HG02763 (cell line): ENCODE measurements around the gene GRIK4.
"Not testable (repeated sequence)": the region's sequence is repeated elsewhere in the genome, so short reads cannot be mapped to it uniquely, and the experiment has no call there.

Experiments
- ATAC-seq: cut with Tn5 transposase; IDR thresholded peaks from one replicate; pipeline ENCODE4 v1.9.1; 2021; ENCODE audit warnings: mild to moderate bottlenecking, moderate library complexity; ENCODE audit not compliant: unreplicated experiment

The GRIK4 gene

DNA sequence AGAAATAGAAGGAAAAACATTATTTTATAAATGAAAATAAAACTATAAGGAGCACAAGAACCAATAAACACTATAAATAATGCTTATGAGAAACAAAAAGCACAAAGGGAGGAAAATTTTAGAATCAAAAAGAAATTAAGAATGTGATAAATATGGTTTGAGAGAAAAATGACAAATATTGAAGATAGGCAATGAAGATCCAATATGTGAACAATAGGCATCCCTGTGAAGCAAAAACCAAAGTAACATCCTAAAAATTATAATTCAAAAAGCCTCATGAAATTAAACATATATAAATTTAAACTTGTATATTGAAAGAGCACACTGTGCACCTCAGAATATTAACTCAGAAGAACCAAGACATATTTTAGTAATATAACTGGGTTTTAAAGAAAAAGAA, 216.2 kb downstream of the GRIK4 start:
- no peak for ATAC-seq

DNA sequence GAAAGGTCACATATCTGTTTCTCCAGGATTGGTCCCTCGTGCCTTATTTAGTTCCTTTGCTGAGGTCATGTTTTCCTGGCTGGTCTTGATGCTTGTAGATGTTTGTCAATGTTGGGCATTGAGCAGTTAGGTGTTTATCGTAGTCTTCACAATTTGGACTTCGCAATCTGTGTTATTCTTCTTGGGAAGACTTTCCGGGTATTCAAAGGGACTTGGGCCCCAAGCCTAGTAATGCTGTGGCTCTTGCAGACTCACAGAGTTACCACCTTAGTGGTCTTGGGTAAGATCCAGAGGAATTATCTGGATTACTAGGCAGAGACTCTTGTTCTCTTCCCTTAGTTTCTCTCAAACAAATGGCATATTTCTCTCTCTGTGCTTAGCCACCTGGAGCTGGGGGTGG, 223.5 kb downstream of the GRIK4 start:
- ATAC-seq, result no peak

DNA sequence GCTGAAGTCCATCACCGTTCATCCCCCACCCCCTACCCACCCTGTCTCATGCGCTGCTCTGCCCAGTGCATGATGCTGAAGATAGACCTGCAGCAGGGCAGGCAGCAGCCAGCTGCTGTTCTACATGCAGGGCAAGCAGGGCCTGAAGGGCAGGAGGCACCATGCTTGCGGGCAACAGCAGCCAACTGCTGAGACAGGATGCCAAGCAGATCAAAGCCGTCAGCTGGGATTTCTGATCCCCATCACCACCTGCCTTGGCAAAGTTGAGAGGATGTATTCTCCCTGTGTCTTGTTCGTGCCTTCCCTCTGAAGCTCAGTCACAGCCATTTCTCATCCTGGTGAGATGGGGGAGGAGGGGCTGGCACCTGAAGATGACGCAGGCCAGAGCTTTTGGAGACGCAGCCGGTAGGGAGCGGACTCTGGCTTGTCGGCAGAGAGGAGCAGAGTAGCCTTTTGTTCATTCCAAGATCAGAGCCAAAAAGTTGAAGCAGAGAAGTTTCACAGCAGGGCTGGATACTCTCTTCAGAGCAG, 227.0 kb downstream of the GRIK4 start:
- no peak for ATAC-seq

DNA sequence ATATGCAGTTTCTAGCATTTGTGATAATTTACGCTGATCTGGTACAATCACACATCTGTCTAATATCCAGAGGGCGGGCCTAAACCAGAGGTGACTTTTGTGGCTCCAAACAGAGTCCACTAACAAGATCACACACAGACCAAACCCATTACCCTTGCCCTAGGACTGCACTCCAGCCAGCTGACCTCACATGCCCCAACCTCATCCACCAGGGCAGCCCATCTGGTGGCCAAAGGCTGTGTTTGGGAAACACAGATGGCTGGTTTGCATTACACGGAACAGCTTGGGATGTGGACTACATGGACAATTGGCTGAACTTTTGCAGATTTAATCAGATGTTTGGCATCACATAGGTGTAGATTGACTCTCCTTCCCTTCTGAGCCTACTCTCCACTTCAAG, 228.2 kb downstream of the GRIK4 start:
- ATAC-seq, result no peak

DNA sequence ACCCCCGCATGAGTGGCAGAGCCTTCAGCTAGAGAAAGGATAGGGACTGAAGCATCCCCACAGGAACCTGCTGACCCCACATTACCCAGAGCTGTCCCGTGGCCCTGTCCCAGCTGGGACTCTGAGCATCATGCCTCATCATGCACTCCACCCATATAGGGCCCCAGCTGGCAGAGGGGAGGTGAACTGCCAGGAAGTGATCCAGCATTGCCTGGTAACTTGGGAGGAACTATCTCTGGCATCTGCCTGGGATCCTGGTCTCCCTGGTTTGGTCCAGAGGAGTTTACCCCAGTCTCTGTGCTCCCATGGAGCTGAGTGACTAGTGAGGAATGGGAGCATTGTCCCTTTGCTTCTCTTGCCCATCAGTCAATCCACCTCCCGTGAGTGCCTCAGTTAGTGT, 228.8 kb downstream of the GRIK4 start:
- ATAC-seq, result no peak

DNA sequence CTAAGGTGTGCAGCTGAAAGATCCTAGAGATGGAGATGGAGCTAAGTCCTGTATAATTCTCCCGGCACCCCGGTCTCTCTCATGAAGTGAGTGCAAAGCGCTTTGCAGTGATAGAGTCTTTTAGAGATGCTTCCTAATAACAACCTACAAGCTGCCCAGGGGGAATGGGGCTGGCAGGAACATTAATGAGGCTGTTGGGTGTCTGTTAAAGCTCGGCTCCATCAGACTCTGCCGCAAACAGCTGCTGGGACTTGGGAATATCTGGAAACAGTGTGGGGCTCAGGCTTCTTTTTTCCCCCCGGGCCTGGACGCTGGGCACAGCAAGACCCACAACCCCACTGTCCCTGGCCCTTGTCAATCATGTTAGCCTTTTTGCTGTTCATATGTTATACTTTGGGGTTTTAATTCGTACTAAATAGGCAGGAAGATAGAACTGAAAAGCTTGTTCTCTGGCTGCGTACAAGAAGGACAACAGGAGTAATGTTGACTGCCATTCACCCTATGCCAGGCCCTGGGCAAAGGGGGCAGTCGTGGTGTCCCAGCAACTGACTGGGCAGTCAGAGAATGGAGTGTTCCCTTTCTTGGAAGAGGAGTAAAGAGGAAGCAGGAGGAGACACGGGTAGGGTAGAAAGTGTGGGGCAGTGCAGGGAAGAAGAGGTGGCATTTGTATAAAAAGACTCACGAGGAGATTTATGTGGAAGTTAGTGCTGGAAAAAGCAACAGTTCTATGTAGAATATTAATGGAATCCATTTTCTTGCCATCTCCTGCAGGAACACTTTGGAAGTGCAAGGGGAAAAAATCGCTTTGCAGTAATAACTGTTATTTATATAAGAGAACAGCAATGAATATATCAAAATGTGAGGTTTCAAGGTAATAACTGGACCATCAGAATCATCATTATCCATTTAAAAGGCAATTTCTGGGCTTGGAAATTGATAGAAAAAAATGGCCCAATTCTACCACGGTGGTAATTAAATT, 232.8 kb downstream of the GRIK4 start:
- ATAC-seq, result no peak

DNA sequence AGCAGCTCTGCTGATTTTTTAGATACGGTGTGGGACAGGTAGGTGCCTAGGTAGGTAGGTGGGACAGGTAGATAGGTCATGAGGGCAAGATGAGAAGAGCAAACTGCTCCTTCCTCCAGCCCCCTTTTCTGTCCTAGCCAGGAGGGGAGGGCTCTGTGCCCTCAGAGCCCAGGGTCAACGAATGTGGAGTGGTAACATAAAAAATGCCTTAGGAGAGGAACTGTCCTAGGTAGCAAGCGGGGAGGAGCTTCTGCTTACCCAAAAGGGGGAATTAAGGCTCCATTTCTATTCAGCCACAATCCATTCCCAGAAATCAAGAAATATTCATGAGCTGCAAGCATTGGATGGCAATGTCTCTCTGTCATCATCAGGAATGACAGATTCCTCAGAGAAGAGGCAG, 234.8 kb downstream of the GRIK4 start:
- ATAC-seq, result no peak

DNA sequence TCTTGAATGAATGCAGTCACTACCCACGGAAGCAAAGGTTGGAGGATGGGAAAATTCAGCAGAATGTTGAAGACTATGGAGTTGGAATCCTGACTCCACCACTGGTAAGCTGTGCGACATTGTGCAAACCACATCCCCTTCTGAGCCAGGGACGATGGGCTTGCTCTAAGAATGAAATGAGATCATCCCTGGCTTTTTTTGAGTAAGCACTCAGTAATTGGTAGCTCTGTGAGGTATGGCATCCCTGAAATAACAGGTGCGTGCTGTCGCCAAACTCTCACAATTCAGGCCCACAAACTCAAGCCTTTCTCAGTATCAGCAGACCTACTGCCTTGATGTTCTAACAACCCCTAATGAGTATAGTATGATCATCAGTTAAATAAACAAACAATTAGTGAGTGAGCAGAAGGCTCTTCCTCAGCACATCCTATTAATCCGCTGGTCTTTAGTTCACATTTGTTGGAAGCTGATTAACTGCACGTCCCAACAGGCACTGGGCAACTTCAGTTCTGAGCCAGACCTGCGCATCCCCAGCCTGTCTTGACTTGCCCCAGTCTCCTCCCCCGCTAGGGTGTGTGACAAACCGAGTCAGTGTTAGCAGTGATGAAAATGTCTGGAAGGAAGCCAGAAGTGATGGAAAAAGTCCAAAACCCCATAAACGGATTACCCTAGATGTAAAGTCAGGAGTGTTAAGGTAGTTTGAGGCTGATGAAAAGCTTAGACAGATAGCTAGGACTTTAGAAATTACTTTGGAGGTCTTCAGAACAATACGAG, 235.5 kb downstream of the GRIK4 start:
- ATAC-seq, result no peak

DNA sequence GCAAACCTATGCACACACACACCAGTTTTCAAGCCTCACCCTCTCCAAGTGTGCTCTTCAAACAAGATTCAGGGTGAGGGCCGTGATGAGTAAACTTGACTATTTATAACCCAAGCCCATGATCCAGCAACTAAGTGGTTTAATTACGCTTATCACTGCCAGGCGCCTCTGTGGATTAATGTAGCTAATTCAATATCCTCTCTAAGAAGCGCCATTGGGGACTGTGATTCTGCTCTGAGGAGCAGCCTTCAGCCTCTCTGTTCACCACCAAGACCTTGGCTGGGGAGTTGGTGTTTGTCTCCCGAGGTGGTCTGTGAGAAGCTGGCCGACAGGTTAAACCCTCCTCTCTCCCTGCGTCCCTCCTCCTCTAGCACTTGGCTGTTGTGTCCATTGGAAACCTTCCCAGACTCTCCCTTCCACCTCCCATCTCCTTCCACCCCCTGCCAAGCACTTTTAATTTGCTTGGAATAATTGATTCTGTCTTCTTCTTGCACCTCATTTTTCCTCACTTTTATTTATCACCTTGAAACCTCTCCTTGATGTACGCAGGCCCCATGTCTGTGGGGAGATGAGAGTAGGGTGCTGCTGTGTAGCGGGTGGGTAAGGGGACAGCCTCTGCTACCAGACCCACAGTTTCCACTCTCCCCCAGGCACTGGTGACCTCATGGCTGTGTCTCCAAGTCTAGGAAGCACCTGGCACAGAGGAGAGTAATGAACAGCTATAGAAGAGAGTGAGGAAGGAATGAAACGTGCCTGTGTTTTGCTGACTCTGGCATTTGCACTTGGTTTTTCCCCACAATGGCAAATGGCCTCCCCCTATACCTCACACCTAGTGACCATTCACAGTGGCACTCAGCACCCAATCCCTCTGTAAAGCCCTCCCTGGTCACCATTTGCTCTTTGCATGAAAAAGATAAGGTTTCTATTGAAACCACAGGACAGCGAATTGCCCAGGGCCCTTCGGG, 236.6 kb downstream of the GRIK4 start:
- ATAC-seq, result no peak

DNA sequence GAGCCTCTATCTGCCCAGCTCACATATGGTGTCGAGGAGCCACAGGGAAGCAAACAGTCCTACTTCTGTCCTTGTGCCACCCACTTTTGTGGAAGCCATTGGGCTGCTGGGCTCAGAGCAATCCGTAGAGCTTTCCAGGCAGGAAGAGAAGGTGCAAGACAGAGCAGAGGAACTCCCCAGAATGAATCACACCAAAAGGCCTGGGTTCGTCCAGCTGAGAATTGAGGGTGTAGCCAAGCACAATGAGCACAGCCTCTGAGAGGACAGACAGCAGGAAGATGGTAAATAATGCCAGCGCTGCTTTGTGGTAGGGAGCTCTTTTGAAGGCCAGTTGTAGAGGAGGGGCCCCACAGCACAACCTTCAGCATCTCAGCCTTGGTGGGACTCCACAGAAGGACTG, 237.8 kb downstream of the GRIK4 start:
- no peak for ATAC-seq

DNA sequence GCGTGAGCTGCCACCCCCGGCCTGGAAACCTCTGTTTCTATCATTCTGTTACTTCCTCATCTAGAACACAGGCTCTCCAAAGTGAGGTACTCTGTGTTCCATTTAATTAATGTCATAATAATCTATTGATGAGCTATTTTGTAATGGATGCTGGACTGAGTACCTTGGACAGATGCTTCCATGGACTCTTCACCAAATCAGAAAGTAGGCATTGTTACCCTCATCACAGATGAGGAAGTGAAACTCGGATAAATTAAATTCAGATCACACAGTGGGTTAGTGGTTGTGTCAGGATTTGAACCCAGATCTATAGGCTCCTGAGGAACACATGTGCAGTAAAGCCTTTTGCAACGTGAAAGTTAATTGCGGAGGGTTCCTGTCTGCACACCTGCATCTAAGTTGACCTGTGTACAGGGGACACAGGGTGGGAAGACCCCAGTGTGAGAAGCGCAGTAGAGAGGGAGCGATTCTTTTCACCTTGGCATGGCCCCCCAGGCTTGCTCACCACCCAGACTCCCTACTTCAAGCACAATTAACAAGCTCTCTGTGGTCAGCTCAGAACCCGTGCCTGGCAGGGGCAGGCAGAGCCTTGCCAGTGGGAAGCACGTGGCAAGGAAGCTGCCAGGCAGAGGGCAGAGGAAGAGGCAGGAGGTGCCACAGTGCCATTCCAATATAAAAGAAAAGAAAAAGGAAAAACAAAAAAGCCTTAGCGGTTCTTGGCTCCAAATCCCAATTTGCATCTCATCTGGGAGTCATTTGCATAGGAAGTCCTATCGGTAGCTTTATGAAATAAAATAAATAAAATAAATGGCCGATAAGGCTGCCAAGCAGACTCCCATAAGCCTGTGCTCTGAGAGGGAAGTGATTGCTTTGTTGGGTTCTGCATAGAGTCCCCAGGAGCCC, 239.3 kb downstream of the GRIK4 start:
- ATAC-seq, result no peak

DNA sequence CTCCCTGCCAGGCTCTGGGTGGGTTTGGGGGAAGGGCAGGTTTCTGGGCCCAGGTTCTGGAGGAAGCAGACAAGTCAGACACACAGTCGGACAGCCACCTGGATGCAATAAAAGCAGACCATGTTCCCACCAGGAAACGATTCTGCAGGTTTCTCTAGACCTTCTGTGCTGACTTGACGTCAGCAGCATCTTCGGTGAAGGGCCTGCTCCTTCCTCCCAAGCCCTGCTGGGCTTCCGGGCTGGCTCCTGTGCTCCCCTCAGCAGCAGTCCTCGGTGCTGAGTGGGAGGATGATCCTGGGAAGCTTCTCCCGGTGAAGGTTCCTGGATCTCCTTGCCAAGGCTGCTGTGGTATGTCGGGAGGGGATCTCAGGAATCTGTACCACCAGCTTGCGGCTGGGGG, 240.0 kb downstream of the GRIK4 start:
- no peak for ATAC-seq

DNA sequence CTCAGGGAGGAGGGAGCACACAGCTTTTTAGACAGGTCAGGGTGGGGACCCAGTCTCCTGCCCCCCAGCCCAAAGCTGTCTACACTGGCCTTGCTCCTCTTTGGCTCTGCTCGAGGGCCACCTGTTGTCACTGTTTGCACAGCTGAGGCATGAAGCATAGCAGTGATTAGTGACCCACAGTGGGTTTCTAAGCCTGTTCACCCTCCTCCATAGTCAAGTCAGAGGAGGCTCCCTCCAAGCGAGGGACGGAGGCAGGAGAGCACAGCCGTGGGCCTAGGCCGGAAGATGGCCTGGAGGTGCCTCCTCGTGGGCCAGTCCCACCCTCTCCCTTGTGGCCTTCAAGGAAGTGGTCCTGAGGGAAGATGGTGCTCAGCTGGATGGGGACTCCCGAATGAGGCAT, 241.1 kb downstream of the GRIK4 start:
- no peak for ATAC-seq

DNA sequence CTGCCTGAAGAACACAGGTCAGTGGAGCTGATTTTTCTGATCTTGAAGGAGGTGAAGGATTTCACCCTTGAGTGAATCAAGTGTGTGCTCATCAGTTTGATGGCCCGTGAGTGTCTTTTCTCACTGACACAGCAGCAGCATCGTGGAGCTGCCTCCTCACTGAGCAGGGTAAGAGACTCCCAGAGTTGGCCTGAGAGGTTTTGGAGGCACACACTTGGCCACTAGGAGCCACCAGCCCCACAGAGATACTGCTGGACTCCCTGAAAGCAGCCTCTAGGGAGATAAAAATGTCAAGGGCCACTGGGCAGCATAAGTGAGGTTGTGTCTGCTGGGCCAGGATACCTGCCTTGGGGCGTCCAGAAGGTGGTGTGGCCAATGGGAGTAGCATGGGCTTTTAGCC, 245.4 kb downstream of the GRIK4 start:
- no peak for ATAC-seq

DNA sequence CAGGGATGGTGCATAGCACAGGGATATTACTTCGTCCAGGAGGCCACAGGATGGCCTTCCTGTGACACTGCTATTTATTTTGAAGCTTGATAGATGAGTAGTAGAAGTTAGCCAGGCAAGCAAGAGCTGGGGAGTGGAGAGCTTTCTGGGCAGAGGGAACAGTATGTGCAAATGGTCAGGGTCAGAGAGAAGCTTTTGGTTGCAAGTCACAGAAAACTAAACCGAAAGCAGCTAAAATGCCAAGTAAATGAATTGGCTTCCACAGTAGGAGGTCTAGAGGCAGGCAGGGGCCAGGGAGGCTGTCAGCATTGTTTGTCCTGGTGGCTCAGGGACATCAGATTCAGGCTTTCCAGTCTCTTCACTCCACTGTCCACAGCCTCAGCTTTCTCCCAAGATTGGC, 247.5 kb downstream of the GRIK4 start:
- ATAC-seq, result no peak

DNA sequence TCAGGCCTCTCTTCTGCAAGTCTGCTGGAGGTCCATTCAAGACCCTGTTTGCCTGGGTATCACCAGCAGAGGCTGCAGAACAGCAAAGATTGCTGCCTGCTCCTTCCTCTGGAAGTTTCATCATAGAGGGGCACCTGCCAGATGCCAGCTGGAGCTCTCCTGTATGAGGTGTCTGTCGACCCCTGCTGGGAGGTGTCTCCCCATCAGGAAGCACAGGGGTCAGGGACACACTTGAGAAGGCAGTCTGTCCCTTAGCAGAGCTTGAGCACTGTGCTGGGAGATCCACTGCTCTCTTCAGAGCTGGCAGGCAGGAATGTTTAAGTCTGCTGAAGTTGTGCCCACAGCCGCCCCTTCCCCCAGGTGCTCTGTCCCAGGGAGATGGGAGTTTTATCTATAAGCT, 254.2 kb downstream of the GRIK4 start:
- ATAC-seq, result not testable (repeated sequence)

DNA sequence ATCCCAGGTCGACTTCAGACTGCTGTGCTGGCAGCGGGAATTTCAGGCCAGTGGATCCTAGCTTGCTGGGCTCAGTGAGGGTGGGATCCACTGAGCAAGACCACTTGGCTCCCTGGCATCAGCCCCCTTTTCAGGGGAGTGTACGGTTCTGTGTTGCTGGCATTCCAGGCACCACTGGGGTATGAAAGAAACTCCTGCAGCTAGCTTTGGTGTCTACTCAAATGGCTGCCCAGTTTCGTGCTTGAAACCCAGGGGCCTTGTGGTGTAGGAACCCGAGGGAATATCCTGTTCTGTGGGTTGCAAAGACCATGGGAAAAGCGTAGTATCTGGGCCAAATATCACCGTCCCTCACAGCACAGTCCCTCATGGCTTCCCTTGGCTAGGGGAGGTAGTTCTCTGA, 254.8 kb downstream of the GRIK4 start:
- no peak for ATAC-seq

DNA sequence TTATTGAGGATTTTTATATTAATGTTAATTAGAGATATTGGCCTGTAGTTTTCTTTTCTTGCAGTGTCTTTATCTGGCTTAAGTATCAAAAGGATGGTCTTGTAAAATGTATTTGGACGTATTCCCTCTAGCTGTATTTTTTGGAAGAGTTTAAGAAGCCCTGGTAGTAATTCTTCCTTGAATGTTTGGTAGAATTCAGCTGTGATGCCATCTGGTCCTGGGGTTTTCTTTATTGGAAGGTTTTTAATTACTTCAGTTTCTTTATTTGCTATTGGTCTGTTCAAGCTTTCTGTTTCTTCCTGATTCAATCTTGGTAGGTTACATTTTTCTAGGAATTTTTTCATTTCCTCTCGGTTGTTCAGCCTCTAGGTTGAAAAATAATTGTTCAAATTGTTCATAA, 257.4 kb downstream of the GRIK4 start:
- no peak for ATAC-seq

DNA sequence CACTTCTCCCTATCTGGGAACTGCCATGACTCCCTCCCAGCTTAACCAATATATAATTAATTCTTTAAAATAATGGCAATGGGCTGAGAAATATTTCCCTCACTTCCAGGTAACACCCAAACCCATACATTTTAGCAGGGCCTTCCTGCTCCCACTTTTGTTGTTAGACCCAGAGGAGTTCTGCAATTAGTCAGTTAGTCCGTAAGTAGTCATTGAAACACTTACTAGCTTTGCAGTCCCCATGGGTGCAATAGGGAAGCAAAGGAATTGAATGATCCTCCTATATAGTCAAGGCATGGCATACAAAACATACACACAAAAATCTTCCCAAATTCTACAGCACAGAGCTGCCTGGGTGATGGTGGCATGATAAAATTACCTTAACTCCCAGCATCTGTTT, 258.4 kb downstream of the GRIK4 start:
- ATAC-seq, result no peak
